ENCODE results near the gene TRAPPC5. TPM values are rescaled to one million over a fixed set of nuclear protein-coding genes. Genes with fewer than 3 reads are reported as not detected.

The TRAPPC5 gene
- total RNA-seq = 100 to 1,000 TPM; 105 to 150 TPM

GRCh38 chr19:7680606-7681339 lies at the start of gene TRAPPC5:
Gene TRAPPC5, plus strand, starts transcription at chr19:7680833. Its CDS starts 1,421 bp downstream, at chr19:7682254.
- peak; percentile 78 for DNase-seq (ENCODE audit: low spot score)
- intact Hi-C loops (cut with DNase I) = no loop called here
- peak within 1 kb of the TSS; percentile 100 for H3K4me3 ChIP-seq
- TF ChIP-seq POLR2AphosphoS5 (IDR thresholded peaks at IDR 0.05) = peak; percentile 79
- TF ChIP-seq POLR2A (IDR thresholded peaks at IDR 0.05) = peak; percentile 78
- TF ChIP-seq CTCF (IDR thresholded peaks at IDR 0.05) = peak; percentile 93 to 100 (median 98)
- no peaks in the 10 kb centered on the region for H3K4me1 ChIP-seq (replicated peaks)
- H3K9me3 ChIP-seq = no peaks in the 10 kb centered on the region
- H3K36me3 ChIP-seq = peaks cover 0 to 10% of the 10 kb centered on the region in 2 donors
- under 1% methylated on average over 45 of the region's 79 CpGs for WGBS
- peak within 1 kb of the TSS; percentile 90 to 91 for H3K27ac ChIP-seq
- no peaks in the 10 kb centered on the region for H3K27me3 ChIP-seq (replicated peaks; ENCODE audit: insufficient read depth)

GRCh38 chr19:7631577-7631976 lies 49.1 kb upstream of the TRAPPC5 start:
- peaks cover 13% of the 10 kb centered on the region for H3K4me1 ChIP-seq (replicated peaks)
- H3K27me3 ChIP-seq (replicated peaks; ENCODE audit: insufficient read depth) = no peaks in the 10 kb centered on the region
- H3K36me3 ChIP-seq = no peaks in the 10 kb centered on the region
- 92% methylated on average over 12 of the region's 12 CpGs for WGBS
- TF ChIP-seq POLR2AphosphoS5 (IDR thresholded peaks at IDR 0.05) (no peak), CTCF (IDR thresholded peaks at IDR 0.05) (no peak), POLR2A (IDR thresholded peaks at IDR 0.05) (no peak)
- H3K27ac ChIP-seq = no peak overlapping the region
- intact Hi-C loops (cut with DNase I) = loop anchor here (10.0 kb wide), 1 partner anchor 537 kb away; no protein-coding TSS in a partner anchor
- no peak overlapping the region for H3K4me3 ChIP-seq
- no peak for DNase-seq (ENCODE audit: low spot score)
- H3K9me3 ChIP-seq = no peaks in the 10 kb centered on the region

- H3K27me3 ChIP-seq (replicated peaks; ENCODE audit: insufficient read depth) = no peaks in the 10 kb centered on the region
- DNase-seq (ENCODE audit: low spot score) = no peak
- TF ChIP-seq CTCF (IDR thresholded peaks at IDR 0.05) = no peak
- TF ChIP-seq POLR2AphosphoS5 (IDR thresholded peaks at IDR 0.05) = no peak
- no peak for TF ChIP-seq POLR2A (IDR thresholded peaks at IDR 0.05)
- no peak overlapping the region for H3K27ac ChIP-seq
- peaks cover 13% of the 10 kb centered on the region for H3K4me1 ChIP-seq (replicated peaks)
- intact Hi-C loops (cut with DNase I) = loop anchor here (10.0 kb wide), 1 partner anchor 538 kb away; no protein-coding TSS in a partner anchor
- H3K9me3 ChIP-seq = no peaks in the 10 kb centered on the region
- H3K4me3 ChIP-seq = no peak overlapping the region
- WGBS = 87% methylated on average over 40 of the region's 40 CpGs
- no peaks in the 10 kb centered on the region for H3K36me3 ChIP-seq
These were observed 48.1 kb upstream of the TRAPPC5 start for GRCh38 chr19:7632340-7633203.

- intact Hi-C loops (cut with DNase I) = loop anchor here (10.0 kb wide), 1 partner anchor 539 kb away; no protein-coding TSS in a partner anchor
- no peak within 1 kb of the TSS for H3K27ac ChIP-seq
These were observed 46.9 kb upstream of the TRAPPC5 start, which contains the start of gene PCP2 for GRCh38 chr19:7633698-7634097. Gene PCP2, minus strand, starts transcription at chr19:7633719. Its CDS starts 262 bp downstream, at chr19:7633457.

More at GRCh38 chr19:7633698-7634097, 46.9 kb upstream of the TRAPPC5 start, which contains the start of gene PCP2:
- TF ChIP-seq POLR2AphosphoS5 (IDR thresholded peaks at IDR 0.05) (no peak), CTCF (IDR thresholded peaks at IDR 0.05) (no peak), POLR2A (IDR thresholded peaks at IDR 0.05) (no peak)
- DNase-seq (ENCODE audit: low spot score) = no peak
- H3K36me3 ChIP-seq = no peaks in the 10 kb centered on the region
- peaks cover 5% of the 10 kb centered on the region for H3K4me1 ChIP-seq (replicated peaks)
- no peaks in the 10 kb centered on the region for H3K9me3 ChIP-seq
- no peaks in the 10 kb centered on the region for H3K27me3 ChIP-seq (replicated peaks; ENCODE audit: insufficient read depth)
- no peak within 1 kb of the TSS for H3K4me3 ChIP-seq
- WGBS = 35% methylated on average over 2 of the region's 2 CpGs
